Measurements from ENCODE around the gene RDH16.

Gene RDH16

GRCh38 chr12:56933826-56934625, 23.4 kb downstream of the RDH16 start, which contains the start of gene SDR9C7:
TSS of gene SDR9C7 (minus strand) at chr12:56934408. CDS start at chr12:56934261, 147 bp downstream.
- DNase-seq (ENCODE audit: low read depth), result peak; percentile 65
- no peak for TF ChIP-seq CTCF (IDR thresholded peaks at IDR 0.05; ENCODE audit: insufficient read depth, low read depth, low read length, missing control alignments)
- H3K4me3 ChIP-seq (ENCODE audit: low read length), result no peak within 1 kb of the TSS

DNA sequence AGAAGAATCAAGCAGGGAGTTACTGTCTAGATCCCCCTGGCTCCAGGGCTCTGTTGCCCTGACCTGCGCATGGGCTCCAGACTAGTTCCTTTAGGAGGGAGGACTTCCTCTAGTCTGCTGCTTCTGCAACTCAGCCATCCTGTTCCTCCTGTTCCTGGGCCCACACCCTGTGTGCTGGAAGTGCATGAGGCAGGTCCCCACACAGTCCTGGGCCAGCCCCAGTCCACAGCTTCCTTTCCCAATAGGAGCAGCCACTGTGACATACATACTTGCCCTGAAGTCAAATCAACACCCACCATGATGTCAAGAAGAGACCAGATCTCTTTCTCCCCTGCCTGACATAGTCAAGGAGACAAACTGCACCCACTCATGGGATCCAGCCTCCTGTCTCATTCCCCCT, 24.5 kb downstream of the RDH16 start:
- peak; percentile 92 for DNase-seq (ENCODE audit: low read depth)
- TF ChIP-seq CTCF (IDR thresholded peaks at IDR 0.05; ENCODE audit: insufficient read depth, low read depth, low read length, missing control alignments), result no peak
- H3K4me3 ChIP-seq (ENCODE audit: low read length), result no peak overlapping the region

- no peak for TF ChIP-seq CTCF (IDR thresholded peaks at IDR 0.05; ENCODE audit: insufficient read depth, low read depth, low read length, missing control alignments)
- DNase-seq (ENCODE audit: low read depth), result no peak
Measured at GRCh38 chr12:56932146-56932545, 25.3 kb downstream of the RDH16 start.

DNA sequence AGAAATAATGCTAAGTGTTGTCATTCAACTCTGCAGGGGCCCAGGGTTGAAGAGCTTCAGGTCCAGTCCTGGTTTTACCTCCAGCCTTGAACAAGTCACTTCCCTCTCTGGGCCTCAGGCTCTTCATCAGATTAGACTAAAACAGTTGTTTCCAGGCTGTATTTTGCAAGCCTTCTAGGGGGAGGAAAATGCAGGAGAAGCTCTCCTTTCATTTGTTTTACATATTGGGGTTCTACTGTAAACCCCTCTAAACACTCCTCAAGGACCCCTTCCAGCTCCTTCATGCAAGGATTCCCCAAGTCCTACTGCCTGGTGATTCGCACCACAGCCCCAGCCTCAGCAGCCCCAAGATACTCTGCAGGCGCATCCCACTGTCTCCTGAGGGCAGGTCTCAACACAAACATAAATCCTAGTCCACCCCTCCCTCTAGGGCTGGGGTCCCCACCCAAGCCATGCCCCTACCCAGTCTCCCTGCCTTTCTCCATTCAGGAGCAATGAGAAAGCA, 25.9 kb downstream of the RDH16 start:
- DNase-seq (ENCODE audit: low read depth), result peak; percentile 86
- no peak for TF ChIP-seq CTCF (IDR thresholded peaks at IDR 0.05; ENCODE audit: insufficient read depth, low read depth, low read length, missing control alignments)
- no peak overlapping the region for H3K4me3 ChIP-seq (ENCODE audit: low read length)

More at GRCh38 chr12:56932146-56932545, 25.3 kb downstream of the RDH16 start:
- no peak overlapping the region for H3K4me3 ChIP-seq (ENCODE audit: low read length)

DNA sequence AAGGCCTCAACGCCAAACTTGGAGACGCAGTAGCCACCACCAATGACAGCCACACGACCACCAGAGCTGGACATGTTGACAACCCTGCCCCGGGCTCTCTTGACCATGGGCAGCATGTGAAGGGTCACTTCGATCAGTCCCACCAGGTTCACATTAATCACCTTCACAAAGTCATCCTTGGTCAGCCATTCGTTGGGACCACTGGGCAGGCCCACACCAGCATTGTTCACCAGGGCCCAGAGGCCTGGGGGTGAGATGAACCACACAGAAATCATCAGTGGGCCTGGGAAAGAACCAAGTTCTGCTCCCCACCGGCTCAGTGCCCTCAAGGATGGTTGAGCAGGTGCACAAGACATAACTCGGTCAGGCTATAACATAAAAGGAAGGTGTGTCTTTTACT, 27.2 kb downstream of the RDH16 start:
- no peak overlapping the region for H3K4me3 ChIP-seq (ENCODE audit: low read length)
- TF ChIP-seq CTCF (IDR thresholded peaks at IDR 0.05; ENCODE audit: insufficient read depth, low read depth, low read length, missing control alignments), result no peak
- no peak for DNase-seq (ENCODE audit: low read depth)

- TF ChIP-seq CTCF (IDR thresholded peaks at IDR 0.05; ENCODE audit: insufficient read depth, low read depth, low read length, missing control alignments), result no peak
- no peak for DNase-seq (ENCODE audit: low read depth)
- no peak overlapping the region for H3K4me3 ChIP-seq (ENCODE audit: low read length)
Measured at GRCh38 chr12:56929780-56930179, 27.6 kb downstream of the RDH16 start.

All from epithelial cell of esophagus (primary cell).